HepG2 (cell line): ENCODE results near the gene GBE1. TPM values are rescaled to one million over a fixed set of nuclear protein-coding genes. Genes with fewer than 3 reads are reported as not detected.

Experiments used
- BHLHE40 ChIP-seq: IDR thresholded peaks from 2 replicates; pipeline ENCODE4 v1.6.1; 2011; ENCODE audit warnings: low read length, improper control_type of control experiment
- CBX1 ChIP-seq: IDR thresholded peaks from one replicate; pipeline ENCODE4 v1.6.1; 2016; ENCODE audit warnings: antibody characterized with exemption, low read depth
- GATA4 ChIP-seq: sonication (generic); IDR thresholded peaks from 2 replicates; pipeline ENCODE4 v1.6.1; 2016; ENCODE audit warnings: antibody characterized with exemption, low read depth, borderline replicate concordance
- GATAD1 ChIP-seq: IDR thresholded peaks from 2 replicates; pipeline ENCODE4 v1.6.1; 2016; ENCODE audit warnings: missing genetic modification reagents, missing compliant biosample characterization
- KAT2B ChIP-seq: fragments of 150-350 bp; IDR thresholded peaks from 2 replicates; pipeline ENCODE4 v1.6.1; 2014; ENCODE audit warnings: low read depth, low read length, borderline replicate concordance
- MYNN ChIP-seq: sonication (generic); formaldehyde crosslinking; IDR thresholded peaks from 2 replicates; pipeline ENCODE4 v1.4.0; 2020; ENCODE audit warnings: mild to moderate bottlenecking, low read depth, missing genetic modification reagents
- RARA ChIP-seq: IDR thresholded peaks from 2 replicates; pipeline ENCODE4 v1.6.1; 2016; ENCODE audit warnings: missing genetic modification reagents, missing compliant biosample characterization
- RFX1 ChIP-seq: fragments of 450-650 bp; IDR thresholded peaks from 2 replicates; pipeline ENCODE4 v1.6.1; 2017
- SMARCE1 ChIP-seq: fragments of 450-650 bp; IDR thresholded peaks from 2 replicates; pipeline ENCODE4 v1.6.1; 2017; ENCODE audit warnings: borderline replicate concordance
- SOX6 ChIP-seq, 2 experiments: fragments of 450-650 bp in 1 of 2; sonication (generic) in 1 of 2; formaldehyde crosslinking in 1 of 2; IDR thresholded peaks; 2 replicates each; pipeline versions ENCODE4 v1.4.0 to v1.6.1; 2017 to 2020; ENCODE audit warnings: antibody characterized with exemption in 1 of 2, mild to moderate bottlenecking in 1 of 2, missing genetic modification reagents in 1 of 2
- TRIM24 ChIP-seq: sonication (generic); formaldehyde crosslinking; IDR thresholded peaks from 2 replicates; pipeline ENCODE4 v1.8.0; 2022; ENCODE audit warnings: mild to moderate bottlenecking, missing genetic modification reagents
- ZKSCAN8 ChIP-seq: IDR thresholded peaks from 2 replicates; pipeline ENCODE4 v1.6.1; 2016; ENCODE audit warnings: borderline replicate concordance, missing genetic modification reagents, missing compliant biosample characterization
- ZNF431 ChIP-seq: sonication (generic); formaldehyde crosslinking; IDR thresholded peaks from 2 replicates; pipeline ENCODE4 v1.9.0; 2022; ENCODE audit warnings: missing genetic modification reagents, low read depth, mild to moderate bottlenecking, borderline replicate concordance
- ZNF777 ChIP-seq: sonication (generic); formaldehyde crosslinking; IDR thresholded peaks from 2 replicates; pipeline ENCODE4 v1.4.0; 2020; ENCODE audit warnings: missing genetic modification reagents
- polyA plus RNA-seq, 8 experiments: library from polyadenylated mRNA; depleted of rRNA in 3 of 8; stranded (reverse) in 7 of 8; unstranded in 1 of 8; fragments of >200 nt; fragmentation: Illumina TruSeq in 4 of 8; extraction: Trizol in 4 of 8; gene quantifications; 2 replicates each; pipeline versions ENCODE4 v1.2.1 to v1.2.3, GENCODE V29; 2011 to 2016; ENCODE audit warnings: low read depth in 4 of 8, missing spikeins in 1 of 8, mixed read lengths in 1 of 8; ENCODE audit not compliant: insufficient read depth in 1 of 8
- total RNA-seq, 5 experiments: library from RNA; depleted of rRNA; stranded (reverse); fragments of >200 nt; fragmentation: Illumina TruSeq; extraction: Trizol; gene quantifications; 2 replicates each; pipeline ENCODE4 v1.2.3, GENCODE V29; 2016; ENCODE audit warnings: low read depth in 1 of 5
- TF ChIP-seq, protein P1 (sequence below): sonication (generic); formaldehyde crosslinking; IDR thresholded peaks from 2 replicates; pipeline ENCODE4 v1.4.0; 2020; ENCODE audit warnings: missing genetic modification reagents, borderline replicate concordance
- TF ChIP-seq, protein P2 (sequence below): sonication (generic); formaldehyde crosslinking; conservative IDR thresholded peaks from 2 replicates; pipeline ENCODE4 v1.4.0; 2020; ENCODE audit warnings: mild to moderate bottlenecking, missing genetic modification reagents, moderate library complexity
- TF ChIP-seq, protein P3 (sequence below): IDR thresholded peaks from 2 replicates; pipeline ENCODE4 v1.6.1; 2012; ENCODE audit warnings: low read depth, low read length, improper control_type of control experiment

GBE1 gene
- total and polyA plus RNA-seq, 2 of the 13 experiments (the other 11 are each of a cell fraction or from before 2014, with no cell fraction given) = 22.9 to 36.1 TPM

DNA sequence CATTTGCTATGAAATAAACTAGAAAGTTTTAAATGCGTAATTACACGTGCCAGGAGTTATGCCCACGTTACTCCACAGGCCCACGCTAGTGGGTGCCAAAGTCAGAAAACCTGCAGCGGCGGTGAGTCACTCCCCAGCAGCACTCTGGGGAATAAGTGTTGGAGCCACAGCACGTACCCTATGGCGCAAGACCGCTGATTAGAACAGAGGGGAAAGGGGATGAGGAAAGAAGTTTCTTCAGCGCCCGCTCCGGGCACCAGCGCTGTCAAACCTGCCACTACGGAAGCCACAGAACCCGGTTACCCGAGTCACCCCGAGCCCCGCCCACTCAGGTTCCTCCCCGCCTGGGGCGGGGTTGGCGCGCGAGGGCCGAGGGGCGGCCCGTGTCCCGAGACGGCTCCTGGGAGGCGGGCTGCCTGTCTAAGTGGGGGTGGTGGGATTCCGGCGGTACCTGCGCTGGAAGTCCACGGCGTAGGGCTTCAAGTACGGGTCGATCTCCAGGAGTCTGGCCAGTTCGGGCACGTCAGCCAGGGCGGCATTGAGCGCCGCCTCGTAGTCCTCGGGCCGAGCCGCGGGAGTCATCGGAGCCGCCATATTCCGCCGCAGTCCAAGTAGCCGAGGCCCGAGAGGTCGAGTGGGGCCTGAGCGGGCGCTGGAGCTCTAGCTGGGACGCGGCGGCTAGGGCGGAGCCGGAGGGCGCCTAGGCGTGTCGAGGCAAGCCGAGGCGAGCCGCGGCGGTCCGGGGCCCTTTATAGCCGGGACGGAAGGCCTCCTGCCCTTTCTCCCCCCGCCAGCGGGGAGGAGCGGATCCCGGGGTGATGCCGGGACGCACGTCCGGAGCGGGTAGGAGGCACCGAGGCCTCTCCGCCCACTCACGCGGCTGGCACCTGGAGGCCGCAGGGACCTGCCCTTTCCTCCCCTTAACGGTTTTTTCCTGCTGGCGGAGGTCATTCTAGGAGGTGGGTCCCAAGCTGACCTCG, at the start of gene GBE1 (continued):
- TF ChIP-seq RFX1 (no peak; the same call in 1 of the 2 replicates), CBX1 (peak; percentile 78), KAT2B (no peak), GATAD1 (CRISPR knock-in tag) (peak; percentile 80), ZKSCAN8 (CRISPR knock-in tag) (0 out of 2 replicates have a peak, but pooled peaks have one; percentile 64), MYNN (CRISPR knock-in tag) (no peak), BHLHE40 (peak; percentile 88), TRIM24 (no peak), SOX6 (IDR thresholded peaks at IDR 0.05) (no peak), SOX6 (CRISPR knock-in tag; IDR thresholded peaks at IDR 0.05) (peak; percentile 80), GATA4 (peak; percentile 54; the same call in 1 of the 2 replicates), ZNF431 (peak; percentile 80; the same call in 1 of the 2 replicates), SMARCE1 (no peak), ZNF777 (CRISPR knock-in tag) (peak; percentile 87), RARA (peak; percentile 89)
- TF ChIP-seq, protein P1, sequence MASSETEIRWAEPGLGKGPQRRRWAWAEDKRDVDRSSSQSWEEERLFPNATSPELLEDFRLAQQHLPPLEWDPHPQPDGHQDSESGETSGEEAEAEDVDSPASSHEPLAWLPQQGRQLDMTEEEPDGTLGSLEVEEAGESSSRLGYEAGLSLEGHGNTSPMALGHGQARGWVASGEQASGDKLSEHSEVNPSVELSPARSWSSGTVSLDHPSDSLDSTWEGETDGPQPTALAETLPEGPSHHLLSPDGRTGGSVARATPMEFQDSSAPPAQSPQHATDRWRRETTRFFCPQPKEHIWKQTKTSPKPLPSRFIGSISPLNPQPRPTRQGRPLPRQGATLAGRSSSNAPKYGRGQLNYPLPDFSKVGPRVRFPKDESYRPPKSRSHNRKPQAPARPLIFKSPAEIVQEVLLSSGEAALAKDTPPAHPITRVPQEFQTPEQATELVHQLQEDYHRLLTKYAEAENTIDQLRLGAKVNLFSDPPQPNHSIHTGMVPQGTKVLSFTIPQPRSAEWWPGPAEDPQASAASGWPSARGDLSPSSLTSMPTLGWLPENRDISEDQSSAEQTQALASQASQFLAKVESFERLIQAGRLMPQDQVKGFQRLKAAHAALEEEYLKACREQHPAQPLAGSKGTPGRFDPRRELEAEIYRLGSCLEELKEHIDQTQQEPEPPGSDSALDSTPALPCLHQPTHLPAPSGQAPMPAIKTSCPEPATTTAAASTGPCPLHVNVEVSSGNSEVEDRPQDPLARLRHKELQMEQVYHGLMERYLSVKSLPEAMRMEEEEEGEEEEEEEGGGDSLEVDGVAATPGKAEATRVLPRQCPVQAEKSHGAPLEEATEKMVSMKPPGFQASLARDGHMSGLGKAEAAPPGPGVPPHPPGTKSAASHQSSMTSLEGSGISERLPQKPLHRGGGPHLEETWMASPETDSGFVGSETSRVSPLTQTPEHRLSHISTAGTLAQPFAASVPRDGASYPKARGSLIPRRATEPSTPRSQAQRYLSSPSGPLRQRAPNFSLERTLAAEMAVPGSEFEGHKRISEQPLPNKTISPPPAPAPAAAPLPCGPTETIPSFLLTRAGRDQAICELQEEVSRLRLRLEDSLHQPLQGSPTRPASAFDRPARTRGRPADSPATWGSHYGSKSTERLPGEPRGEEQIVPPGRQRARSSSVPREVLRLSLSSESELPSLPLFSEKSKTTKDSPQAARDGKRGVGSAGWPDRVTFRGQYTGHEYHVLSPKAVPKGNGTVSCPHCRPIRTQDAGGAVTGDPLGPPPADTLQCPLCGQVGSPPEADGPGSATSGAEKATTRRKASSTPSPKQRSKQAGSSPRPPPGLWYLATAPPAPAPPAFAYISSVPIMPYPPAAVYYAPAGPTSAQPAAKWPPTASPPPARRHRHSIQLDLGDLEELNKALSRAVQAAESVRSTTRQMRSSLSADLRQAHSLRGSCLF = peak; percentile 86; the same call in 1 of the 2 replicates
- TF ChIP-seq, protein P2, sequence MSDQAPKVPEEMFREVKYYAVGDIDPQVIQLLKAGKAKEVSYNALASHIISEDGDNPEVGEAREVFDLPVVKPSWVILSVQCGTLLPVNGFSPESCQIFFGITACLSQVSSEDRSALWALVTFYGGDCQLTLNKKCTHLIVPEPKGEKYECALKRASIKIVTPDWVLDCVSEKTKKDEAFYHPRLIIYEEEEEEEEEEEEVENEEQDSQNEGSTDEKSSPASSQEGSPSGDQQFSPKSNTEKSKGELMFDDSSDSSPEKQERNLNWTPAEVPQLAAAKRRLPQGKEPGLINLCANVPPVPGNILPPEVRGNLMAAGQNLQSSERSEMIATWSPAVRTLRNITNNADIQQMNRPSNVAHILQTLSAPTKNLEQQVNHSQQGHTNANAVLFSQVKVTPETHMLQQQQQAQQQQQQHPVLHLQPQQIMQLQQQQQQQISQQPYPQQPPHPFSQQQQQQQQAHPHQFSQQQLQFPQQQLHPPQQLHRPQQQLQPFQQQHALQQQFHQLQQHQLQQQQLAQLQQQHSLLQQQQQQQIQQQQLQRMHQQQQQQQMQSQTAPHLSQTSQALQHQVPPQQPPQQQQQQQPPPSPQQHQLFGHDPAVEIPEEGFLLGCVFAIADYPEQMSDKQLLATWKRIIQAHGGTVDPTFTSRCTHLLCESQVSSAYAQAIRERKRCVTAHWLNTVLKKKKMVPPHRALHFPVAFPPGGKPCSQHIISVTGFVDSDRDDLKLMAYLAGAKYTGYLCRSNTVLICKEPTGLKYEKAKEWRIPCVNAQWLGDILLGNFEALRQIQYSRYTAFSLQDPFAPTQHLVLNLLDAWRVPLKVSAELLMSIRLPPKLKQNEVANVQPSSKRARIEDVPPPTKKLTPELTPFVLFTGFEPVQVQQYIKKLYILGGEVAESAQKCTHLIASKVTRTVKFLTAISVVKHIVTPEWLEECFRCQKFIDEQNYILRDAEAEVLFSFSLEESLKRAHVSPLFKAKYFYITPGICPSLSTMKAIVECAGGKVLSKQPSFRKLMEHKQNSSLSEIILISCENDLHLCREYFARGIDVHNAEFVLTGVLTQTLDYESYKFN (CRISPR knock-in tag) = peak; percentile 86; the same call in 1 of the 2 replicates
- TF ChIP-seq, protein P3, sequence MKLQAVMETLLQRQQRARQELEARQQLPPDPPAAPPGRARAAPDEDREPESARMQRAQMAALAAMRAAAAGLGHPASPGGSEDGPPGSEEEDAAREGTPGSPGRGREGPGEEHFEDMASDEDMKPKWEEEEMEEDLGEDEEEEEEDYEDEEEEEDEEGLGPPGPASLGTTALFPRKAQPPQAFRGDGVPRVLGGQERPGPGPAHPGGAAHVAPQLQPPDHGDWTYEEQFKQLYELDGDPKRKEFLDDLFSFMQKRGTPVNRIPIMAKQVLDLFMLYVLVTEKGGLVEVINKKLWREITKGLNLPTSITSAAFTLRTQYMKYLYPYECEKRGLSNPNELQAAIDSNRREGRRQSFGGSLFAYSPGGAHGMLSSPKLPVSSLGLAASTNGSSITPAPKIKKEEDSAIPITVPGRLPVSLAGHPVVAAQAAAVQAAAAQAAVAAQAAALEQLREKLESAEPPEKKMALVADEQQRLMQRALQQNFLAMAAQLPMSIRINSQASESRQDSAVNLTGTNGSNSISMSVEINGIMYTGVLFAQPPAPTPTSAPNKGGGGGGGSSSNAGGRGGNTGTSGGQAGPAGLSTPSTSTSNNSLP = no peak
